ENCODE data around the gene TRPM1. TPM values are rescaled to one million over a fixed set of nuclear protein-coding genes. Genes with fewer than 3 reads are reported as not detected.

Gene TRPM1
- total and polyA plus RNA-seq, 3 donors from 2014 or later, result 3.6 to 4.4 (median 4.4) TPM

DNA sequence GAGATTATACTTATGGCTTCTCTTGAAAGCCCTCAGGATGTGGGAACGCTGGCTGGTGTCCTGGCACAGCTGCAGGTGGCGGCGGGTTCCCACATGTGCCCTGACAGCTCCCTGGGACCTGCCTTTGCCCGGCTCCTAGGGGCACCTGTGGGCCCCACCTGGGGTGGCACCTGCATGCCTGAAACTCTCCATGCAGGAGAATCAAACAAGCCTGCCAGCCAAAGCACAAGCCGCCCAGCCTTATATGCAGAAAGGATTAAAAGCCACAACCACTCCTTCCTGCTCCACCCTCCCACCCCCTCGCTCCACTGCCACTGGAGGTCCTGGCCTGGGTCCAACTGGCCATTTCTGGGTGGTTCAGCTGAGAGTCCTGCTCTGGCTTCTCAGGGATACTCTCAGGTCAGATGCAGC, 18.1 kb downstream of the TRPM1 start:
- Histone ChIP-seq H3K36me3 (ENCODE audit: low read depth, missing control alignments) (no peaks in the 10 kb centered on the region), H3K4me3 (no peak overlapping the region), H3K27ac (no peak overlapping the region), H3K9me3 (no peaks in the 10 kb centered on the region), H3K4me1 (no peaks in the 10 kb centered on the region), H3K27me3 (no peaks in the 10 kb centered on the region)
- TF ChIP-seq CTCF (IDR thresholded peaks at IDR 0.05), result no peak
- TF ChIP-seq POLR2A (IDR thresholded peaks at IDR 0.05), result no peak
- 75 to 90% methylated on average over 5 to 6 of the region's 6 CpGs for WGBS, 2 donors
- DNase-seq, result no peak
- intact Hi-C loops (cut with DNase I; ENCODE audit: low total_unique reads), result no loop called here

- TF ChIP-seq POLR2A (IDR thresholded peaks at IDR 0.05), result no peak
- TF ChIP-seq CTCF (IDR thresholded peaks at IDR 0.05), result no peak
- Histone ChIP-seq H3K4me3 (no peak overlapping the region), H3K27me3 (no peaks in the 10 kb centered on the region), H3K27ac (no peak overlapping the region), H3K36me3 (ENCODE audit: low read depth, missing control alignments) (no peaks in the 10 kb centered on the region), H3K9me3 (no peaks in the 10 kb centered on the region), H3K4me1 (no peaks in the 10 kb centered on the region)
- WGBS, 2 donors, result 82 to 86% methylated on average over 11 of the region's 11 CpGs
- DNase-seq, result no peak
- intact Hi-C loops (cut with DNase I; ENCODE audit: low total_unique reads), result no loop called here
Measured at GRCh38 chr15:31082771-31083369, 18.7 kb downstream of the TRPM1 start.

GRCh38 chr15:31081588-31082250, 19.8 kb downstream of the TRPM1 start:
- DNase-seq, result no peak
- H3K27ac ChIP-seq, result no peak overlapping the region
- no peaks in the 10 kb centered on the region for H3K27me3 ChIP-seq
- intact Hi-C loops (cut with DNase I; ENCODE audit: low total_unique reads), result no loop called here
- no peak overlapping the region for H3K4me3 ChIP-seq
- WGBS, 2 donors, result 75% methylated on average over 4 to 6 of the region's 6 CpGs
- no peaks in the 10 kb centered on the region for H3K9me3 ChIP-seq
- H3K36me3 ChIP-seq (ENCODE audit: low read depth, missing control alignments), result no peaks in the 10 kb centered on the region
- H3K4me1 ChIP-seq, result no peaks in the 10 kb centered on the region
- no peak for TF ChIP-seq POLR2A (IDR thresholded peaks at IDR 0.05)
- TF ChIP-seq CTCF (IDR thresholded peaks at IDR 0.05), result no peak

GRCh38 chr15:31081056-31081455, 20.5 kb downstream of the TRPM1 start:
- no peak for DNase-seq
- intact Hi-C loops (cut with DNase I; ENCODE audit: low total_unique reads), result no loop called here
- H3K9me3 ChIP-seq, result no peaks in the 10 kb centered on the region
- TF ChIP-seq POLR2A (IDR thresholded peaks at IDR 0.05), result no peak
- TF ChIP-seq CTCF (IDR thresholded peaks at IDR 0.05), result no peak
- no peak overlapping the region for H3K27ac ChIP-seq
- H3K4me1 ChIP-seq, result no peaks in the 10 kb centered on the region
- no peaks in the 10 kb centered on the region for H3K36me3 ChIP-seq (ENCODE audit: low read depth, missing control alignments)
- 40 to 43% methylated on average over 10 of the region's 11 CpGs for WGBS, 2 donors
- no peaks in the 10 kb centered on the region for H3K27me3 ChIP-seq
- H3K4me3 ChIP-seq, result peak overlapping the region in 1 of 2 donors; percentile 35

DNA sequence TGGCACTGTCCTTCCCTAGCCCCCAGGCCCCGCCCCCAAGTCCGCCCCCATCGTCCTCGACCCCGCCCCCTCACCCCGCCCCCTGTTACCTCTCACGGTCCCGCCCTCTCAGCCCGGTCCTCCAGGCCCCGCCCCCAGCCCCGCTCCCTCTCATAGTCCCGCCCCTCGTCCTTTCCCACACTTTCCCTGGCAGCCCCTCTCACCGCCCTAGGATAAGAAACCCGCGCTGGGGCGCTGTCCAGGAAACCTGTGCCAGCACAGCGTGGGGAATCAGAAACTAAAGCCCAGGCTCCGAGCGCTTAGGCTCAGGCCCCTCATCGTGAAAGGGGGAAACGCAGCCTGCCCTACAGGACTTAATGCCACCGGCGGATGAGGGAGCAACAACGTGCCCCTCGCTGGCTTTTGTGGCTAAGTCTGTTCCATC, 20.9 kb downstream of the TRPM1 start:
- intact Hi-C loops (cut with DNase I; ENCODE audit: low total_unique reads), result no loop called here
- no peaks in the 10 kb centered on the region for H3K9me3 ChIP-seq
- H3K27me3 ChIP-seq, result no peaks in the 10 kb centered on the region
- TF ChIP-seq CTCF (IDR thresholded peaks at IDR 0.05) (no peak), POLR2A (IDR thresholded peaks at IDR 0.05) (no peak)
- no peak overlapping the region for H3K27ac ChIP-seq
- no peaks in the 10 kb centered on the region for H3K36me3 ChIP-seq (ENCODE audit: low read depth, missing control alignments)
- H3K4me3 ChIP-seq, result peak overlapping the region in 1 of 2 donors; percentile 35
- 18 to 19% methylated on average over 10 to 26 of the region's 26 CpGs for WGBS, 2 donors
- peak; percentile 82 for DNase-seq
- H3K4me1 ChIP-seq, result no peaks in the 10 kb centered on the region
